Measurements from ENCODE around the gene CD48. TPM values are rescaled to one million over a fixed set of nuclear protein-coding genes. Genes with fewer than 3 reads are reported as not detected.
"Not testable (repeated sequence)": the region's sequence is repeated elsewhere in the genome, so short reads cannot be mapped to it uniquely, and the experiment has no call there.

Gene CD48
- total and polyA plus RNA-seq, 2 donors: 157 to 208 TPM

DNA sequence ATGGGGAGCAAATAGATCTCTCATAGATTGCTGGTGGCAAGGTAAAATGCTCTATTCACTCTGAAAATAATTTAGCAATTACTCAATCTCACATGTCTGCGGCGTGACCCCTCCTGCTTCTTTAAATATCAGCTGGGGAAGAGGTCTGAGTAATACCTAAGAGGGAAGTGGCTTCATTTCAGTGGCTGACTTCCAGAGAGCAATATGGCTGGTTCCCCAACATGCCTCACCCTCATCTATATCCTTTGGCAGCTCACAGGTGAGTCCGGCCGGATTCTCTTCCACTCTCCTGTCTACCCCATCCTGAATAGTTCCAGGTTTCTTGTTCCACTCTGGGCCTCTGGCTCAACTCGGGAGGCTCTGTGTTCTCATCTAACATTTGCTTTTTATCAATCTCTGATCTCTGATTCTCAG is 27.5 kb upstream of the CD48 start, which contains the start of gene SLAMF7:
TSS of gene SLAMF7 (plus strand) at position 150 of the 414 bp plus-strand sequence. CDS start at position 205, 55 bp downstream.
- Histone ChIP-seq H3K27me3 (ENCODE audit: control insufficient read depth in 2 of 2, insufficient read depth in 1 of 2, low read length in 1 of 2) (no peaks in the 10 kb centered on the region), H3K36me3 (ENCODE audit: control insufficient read depth in 2 of 2, insufficient read depth in 2 of 2, low read length in 1 of 2) (no peaks in the 10 kb centered on the region), H3K4me1 (ENCODE audit: control insufficient read depth in 2 of 2, insufficient read depth in 2 of 2, low read length in 2 of 2) (peaks cover 20 to 23% of the 10 kb centered on the region in 2 donors), H3K27ac (ENCODE audit: low read depth in 1 of 2, low read length in 1 of 2) (no peak within 1 kb of the TSS), H3K9me3 (ENCODE audit: control insufficient read depth in 2 of 2, insufficient read depth in 1 of 2, low read length in 1 of 2) (peaks cover 0 to 4% of the 10 kb centered on the region in 2 donors), H3K4me3 (ENCODE audit: low read length in 2 of 2) (peak within 1 kb of the TSS in 1 of 2 donors; percentile 4)
- DNase-seq (ENCODE audit: low read depth in 6 of 9, low spot score in 9 of 9): no peak
- 85% methylated on average over 5 of the region's 5 CpGs for WGBS

DNA sequence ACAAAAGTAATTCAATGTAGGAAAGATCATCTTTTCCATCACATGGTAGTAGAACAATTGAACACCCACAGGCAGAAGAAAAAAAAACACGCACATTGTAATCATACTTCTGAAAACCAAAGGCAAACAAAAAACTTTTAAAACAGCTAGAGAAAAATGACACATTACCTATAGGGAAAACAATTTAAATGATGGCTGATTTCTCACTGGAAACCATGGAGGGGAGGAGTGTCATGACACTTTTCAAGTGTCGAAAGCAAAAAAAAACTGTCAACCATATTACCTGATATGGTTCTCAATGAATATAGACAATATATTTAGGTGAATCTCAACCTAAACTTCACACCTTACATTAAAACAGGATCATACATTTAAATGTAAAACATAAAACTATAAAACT is 26.6 kb upstream of the CD48 start:
- peaks cover 12 to 14% of the 10 kb centered on the region in 2 donors for H3K4me1 ChIP-seq (ENCODE audit: control insufficient read depth in 2 of 2, insufficient read depth in 2 of 2, low read length in 2 of 2)
- 97% methylated on average over 2 of the region's 2 CpGs for WGBS
- no peak for DNase-seq (ENCODE audit: low read depth in 6 of 9, low spot score in 9 of 9)
- no peak overlapping the region for H3K4me3 ChIP-seq (ENCODE audit: low read length in 2 of 2)
- no peaks in the 10 kb centered on the region for H3K36me3 ChIP-seq (ENCODE audit: control insufficient read depth in 2 of 2, insufficient read depth in 2 of 2, low read length in 1 of 2)
- H3K9me3 ChIP-seq (ENCODE audit: control insufficient read depth in 2 of 2, insufficient read depth in 1 of 2, low read length in 1 of 2): peaks cover 0 to 4% of the 10 kb centered on the region in 2 donors
- H3K27ac ChIP-seq (ENCODE audit: low read depth in 1 of 2, low read length in 1 of 2): no peak overlapping the region
- no peaks in the 10 kb centered on the region for H3K27me3 ChIP-seq (ENCODE audit: control insufficient read depth in 2 of 2, insufficient read depth in 1 of 2, low read length in 1 of 2)

DNA sequence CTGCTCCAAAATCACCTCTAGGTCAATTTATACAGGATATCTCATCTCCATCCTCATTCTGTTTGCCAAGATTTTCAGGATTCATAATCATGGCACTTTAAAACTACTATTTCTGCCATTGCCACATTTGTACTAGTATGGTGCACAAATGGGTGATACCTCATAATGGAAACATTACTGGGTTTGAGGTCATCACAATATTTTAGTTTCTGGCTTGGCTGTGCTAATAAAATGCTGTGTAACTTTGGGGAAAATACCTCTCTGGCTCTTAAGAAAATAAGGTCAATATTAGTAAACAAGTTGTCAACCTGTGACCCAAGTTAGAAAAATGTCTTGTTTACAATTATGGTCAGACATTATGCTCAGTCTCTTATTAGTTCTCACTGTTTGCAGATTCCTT is 22.7 kb upstream of the CD48 start:
- H3K27ac ChIP-seq (ENCODE audit: low read depth in 1 of 2, low read length in 1 of 2): no peak overlapping the region
- H3K9me3 ChIP-seq (ENCODE audit: control insufficient read depth in 2 of 2, insufficient read depth in 1 of 2, low read length in 1 of 2): peaks cover 0 to 4% of the 10 kb centered on the region in 2 donors
- DNase-seq (ENCODE audit: low read depth in 6 of 9, low spot score in 9 of 9): no peak

DNA sequence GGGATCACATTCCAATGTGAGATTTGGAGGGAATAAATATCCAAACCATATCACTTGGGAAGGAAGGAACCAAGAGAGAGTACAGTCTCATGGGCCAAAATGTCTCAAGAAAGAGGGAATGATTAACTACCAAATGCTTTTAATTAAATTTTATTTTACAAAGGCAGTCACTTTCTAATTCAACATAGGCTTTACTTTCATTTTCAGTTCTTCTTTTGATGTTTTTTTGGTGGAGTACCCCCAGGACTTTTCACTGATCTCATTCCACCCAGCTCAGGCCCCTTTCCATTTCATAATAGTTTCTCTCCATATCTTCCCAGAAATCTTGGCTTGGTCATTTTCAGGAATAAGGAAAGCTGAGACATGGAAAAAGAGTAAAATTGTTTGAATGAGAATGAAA is 22.3 kb upstream of the CD48 start:
- Histone ChIP-seq H3K27ac (ENCODE audit: low read depth in 1 of 2, low read length in 1 of 2) (no peak overlapping the region), H3K4me3 (ENCODE audit: low read length in 2 of 2) (no peak overlapping the region), H3K36me3 (ENCODE audit: control insufficient read depth in 2 of 2, insufficient read depth in 2 of 2, low read length in 1 of 2) (no peaks in the 10 kb centered on the region), H3K4me1 (ENCODE audit: control insufficient read depth in 2 of 2, insufficient read depth in 2 of 2, low read length in 2 of 2) (no peaks in the 10 kb centered on the region), H3K27me3 (ENCODE audit: control insufficient read depth in 2 of 2, insufficient read depth in 1 of 2, low read length in 1 of 2) (no peaks in the 10 kb centered on the region), H3K9me3 (ENCODE audit: control insufficient read depth in 2 of 2, insufficient read depth in 1 of 2, low read length in 1 of 2) (peaks cover 0 to 4% of the 10 kb centered on the region in 2 donors)
- no peak for DNase-seq (ENCODE audit: low read depth in 6 of 9, low spot score in 9 of 9)

More for the DNA sequence above, 22.7 kb upstream of the CD48 start:
- H3K4me1 ChIP-seq (ENCODE audit: control insufficient read depth in 2 of 2, insufficient read depth in 2 of 2, low read length in 2 of 2): no peaks in the 10 kb centered on the region
- H3K4me3 ChIP-seq (ENCODE audit: low read length in 2 of 2): no peak overlapping the region
- H3K27me3 ChIP-seq (ENCODE audit: control insufficient read depth in 2 of 2, insufficient read depth in 1 of 2, low read length in 1 of 2): no peaks in the 10 kb centered on the region
- no peaks in the 10 kb centered on the region for H3K36me3 ChIP-seq (ENCODE audit: control insufficient read depth in 2 of 2, insufficient read depth in 2 of 2, low read length in 1 of 2)

DNA sequence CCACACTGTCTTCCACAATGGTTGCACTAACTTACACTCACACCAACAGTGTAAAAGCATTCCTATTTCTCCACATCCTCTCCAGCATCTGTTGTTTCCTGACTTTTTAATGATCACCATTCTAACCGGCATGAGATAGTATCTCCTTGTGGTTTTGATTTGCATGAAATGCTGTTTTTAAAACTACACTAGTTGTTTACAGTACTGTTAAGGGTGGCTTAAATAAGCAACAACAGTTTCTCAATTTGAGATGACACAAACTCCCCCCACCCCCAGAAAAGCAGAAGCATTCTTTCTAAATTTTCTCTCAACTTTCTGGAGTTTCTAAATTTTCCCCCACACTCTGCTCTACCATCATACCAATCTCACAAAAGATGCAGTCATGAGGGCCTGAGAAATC is 20.4 kb upstream of the CD48 start:
- Histone ChIP-seq H3K4me3 (ENCODE audit: low read length in 2 of 2) (no peak overlapping the region), H3K9me3 (ENCODE audit: control insufficient read depth in 2 of 2, insufficient read depth in 1 of 2, low read length in 1 of 2) (no peaks in the 10 kb centered on the region), H3K27ac (ENCODE audit: low read depth in 1 of 2, low read length in 1 of 2) (no peak overlapping the region), H3K36me3 (ENCODE audit: control insufficient read depth in 2 of 2, insufficient read depth in 2 of 2, low read length in 1 of 2) (no peaks in the 10 kb centered on the region), H3K27me3 (ENCODE audit: control insufficient read depth in 2 of 2, insufficient read depth in 1 of 2, low read length in 1 of 2) (no peaks in the 10 kb centered on the region), H3K4me1 (ENCODE audit: control insufficient read depth in 2 of 2, insufficient read depth in 2 of 2, low read length in 2 of 2) (peaks cover 0 to 2% of the 10 kb centered on the region in 2 donors)
- DNase-seq (ENCODE audit: low read depth in 6 of 9, low spot score in 9 of 9): no peak
- WGBS: 32% methylated on average over 1 of the region's 1 CpG

DNA sequence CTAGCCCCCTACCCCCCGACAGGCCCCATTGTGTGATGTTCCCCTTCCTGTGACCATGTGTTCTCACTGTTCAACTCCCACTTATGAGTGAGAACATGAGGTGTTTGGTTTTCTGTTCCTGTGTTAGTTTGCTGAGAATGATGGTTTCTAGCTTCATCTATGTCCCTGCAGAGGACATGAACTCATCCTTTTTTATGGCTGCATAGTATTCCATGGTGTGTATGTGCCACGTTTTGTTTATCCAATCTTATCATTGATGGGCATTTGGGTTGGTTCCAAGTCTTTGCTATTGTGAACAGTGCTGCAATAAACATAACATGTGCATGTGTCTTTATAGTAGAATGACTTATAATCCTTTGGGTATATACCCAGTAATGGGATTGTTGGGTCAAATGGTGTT is 19.9 kb upstream of the CD48 start:
- not testable (repeated sequence) for H3K27ac ChIP-seq (ENCODE audit: low read depth in 1 of 2, low read length in 1 of 2); H3K9me3 ChIP-seq (ENCODE audit: control insufficient read depth in 2 of 2, insufficient read depth in 1 of 2, low read length in 1 of 2); H3K4me1 ChIP-seq (ENCODE audit: control insufficient read depth in 2 of 2, insufficient read depth in 2 of 2, low read length in 2 of 2); DNase-seq (ENCODE audit: low read depth in 6 of 9, low spot score in 9 of 9); H3K4me3 ChIP-seq (ENCODE audit: low read length in 2 of 2); H3K27me3 ChIP-seq (ENCODE audit: control insufficient read depth in 2 of 2, insufficient read depth in 1 of 2, low read length in 1 of 2); H3K36me3 ChIP-seq (ENCODE audit: control insufficient read depth in 2 of 2, insufficient read depth in 2 of 2, low read length in 1 of 2)
- WGBS: 96% methylated on average over 2 of the region's 2 CpGs

DNA sequence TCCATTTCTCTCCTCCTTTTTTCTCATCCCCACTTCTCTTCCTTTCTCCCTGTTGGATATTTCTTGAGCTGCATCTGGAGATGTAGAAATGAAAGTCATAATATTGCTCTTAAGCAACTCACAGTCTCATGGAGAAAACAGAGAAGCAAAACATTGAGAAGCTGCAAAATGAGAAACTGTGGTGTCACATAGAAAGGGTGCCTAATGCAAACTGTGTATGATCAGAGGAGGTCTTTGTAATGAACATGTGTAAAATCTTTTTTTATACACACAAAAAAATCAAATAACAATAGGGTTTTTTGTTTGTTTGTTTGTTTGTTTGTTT is 15.7 kb upstream of the CD48 start:
- H3K4me3 ChIP-seq (ENCODE audit: low read length in 2 of 2): no peak overlapping the region
- no peaks in the 10 kb centered on the region for H3K27me3 ChIP-seq (ENCODE audit: control insufficient read depth in 2 of 2, insufficient read depth in 1 of 2, low read length in 1 of 2)
- no peaks in the 10 kb centered on the region for H3K36me3 ChIP-seq (ENCODE audit: control insufficient read depth in 2 of 2, insufficient read depth in 2 of 2, low read length in 1 of 2)
- no peak overlapping the region for H3K27ac ChIP-seq (ENCODE audit: low read depth in 1 of 2, low read length in 1 of 2)
- peaks cover 11 to 43% of the 10 kb centered on the region in 2 donors for H3K4me1 ChIP-seq (ENCODE audit: control insufficient read depth in 2 of 2, insufficient read depth in 2 of 2, low read length in 2 of 2)
- no peak for DNase-seq (ENCODE audit: low read depth in 6 of 9, low spot score in 9 of 9)
- H3K9me3 ChIP-seq (ENCODE audit: control insufficient read depth in 2 of 2, insufficient read depth in 1 of 2, low read length in 1 of 2): no peaks in the 10 kb centered on the region

DNA sequence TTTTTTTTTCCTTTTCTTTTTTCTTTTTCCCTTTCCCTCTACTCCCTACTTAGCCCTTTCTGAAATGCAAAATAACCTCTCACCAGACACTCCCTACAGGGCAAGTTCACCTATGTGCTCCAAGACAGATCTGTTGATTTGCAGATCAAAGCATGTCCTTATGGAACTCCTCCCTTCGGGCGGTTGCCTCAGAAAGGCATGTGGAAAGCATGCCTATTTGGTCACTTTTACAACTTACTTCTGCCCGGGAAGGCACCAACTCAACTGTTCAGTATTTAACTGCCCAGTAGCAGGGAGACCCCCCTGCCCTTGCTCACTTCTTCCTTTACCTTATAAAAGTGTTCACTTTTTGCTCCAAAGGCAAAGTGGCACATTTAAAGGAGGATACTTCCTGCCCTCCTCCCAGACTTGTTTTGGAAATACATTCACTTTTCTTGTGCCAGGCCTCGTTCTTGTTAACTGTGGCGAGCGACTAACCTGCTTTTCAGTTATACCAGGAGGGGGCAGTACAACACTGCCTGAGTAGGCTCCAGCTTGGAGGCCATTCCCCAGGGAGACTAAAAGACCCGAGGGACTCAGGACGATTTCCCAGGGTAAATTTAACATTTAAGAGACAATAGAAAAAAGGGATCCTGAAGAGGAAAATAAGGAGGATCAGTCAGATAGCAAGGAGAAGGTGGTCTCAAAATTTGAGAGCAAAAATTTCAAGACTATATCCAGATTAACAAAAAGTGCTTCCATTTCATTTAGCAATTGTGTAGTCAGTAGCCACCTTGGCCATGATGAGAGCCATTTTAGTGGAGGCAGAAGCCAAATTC is 15.1 kb upstream of the CD48 start:
- H3K27ac ChIP-seq (ENCODE audit: low read depth in 1 of 2, low read length in 1 of 2): no peak overlapping the region

DNA sequence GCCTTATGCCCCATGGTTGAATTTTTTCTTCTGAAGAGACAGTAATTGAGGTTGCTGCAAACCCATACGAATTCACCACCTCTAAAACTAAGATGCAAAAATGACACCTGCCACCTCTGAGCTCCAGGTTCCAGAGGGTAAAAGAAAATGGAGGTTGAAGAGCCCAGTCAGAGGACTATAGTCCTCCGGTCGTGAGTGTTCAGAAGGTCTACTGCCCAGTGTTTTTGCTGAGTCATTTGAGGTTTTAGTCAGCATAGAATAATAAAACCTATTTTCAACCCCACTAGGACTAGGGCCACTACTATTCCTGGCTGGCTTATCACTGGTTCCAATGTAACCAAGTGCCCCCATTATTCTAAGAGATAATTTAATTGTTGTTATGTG is 14.5 kb upstream of the CD48 start:
- no peak for DNase-seq (ENCODE audit: low read depth in 6 of 9, low spot score in 9 of 9)
- no peak overlapping the region for H3K27ac ChIP-seq (ENCODE audit: low read depth in 1 of 2, low read length in 1 of 2)
- H3K36me3 ChIP-seq (ENCODE audit: control insufficient read depth in 2 of 2, insufficient read depth in 2 of 2, low read length in 1 of 2): no peaks in the 10 kb centered on the region
- no peaks in the 10 kb centered on the region for H3K9me3 ChIP-seq (ENCODE audit: control insufficient read depth in 2 of 2, insufficient read depth in 1 of 2, low read length in 1 of 2)
- no peak overlapping the region for H3K4me3 ChIP-seq (ENCODE audit: low read length in 2 of 2)
- 73% methylated on average over 3 of the region's 3 CpGs for WGBS
- H3K4me1 ChIP-seq (ENCODE audit: control insufficient read depth in 2 of 2, insufficient read depth in 2 of 2, low read length in 2 of 2): peaks cover 11 to 43% of the 10 kb centered on the region in 2 donors
- no peaks in the 10 kb centered on the region for H3K27me3 ChIP-seq (ENCODE audit: control insufficient read depth in 2 of 2, insufficient read depth in 1 of 2, low read length in 1 of 2)

More for the DNA sequence above, 15.1 kb upstream of the CD48 start:
- H3K4me3 ChIP-seq (ENCODE audit: low read length in 2 of 2): no peak overlapping the region
- peaks cover 11 to 43% of the 10 kb centered on the region in 2 donors for H3K4me1 ChIP-seq (ENCODE audit: control insufficient read depth in 2 of 2, insufficient read depth in 2 of 2, low read length in 2 of 2)
- no peaks in the 10 kb centered on the region for H3K36me3 ChIP-seq (ENCODE audit: control insufficient read depth in 2 of 2, insufficient read depth in 2 of 2, low read length in 1 of 2)
- no peaks in the 10 kb centered on the region for H3K9me3 ChIP-seq (ENCODE audit: control insufficient read depth in 2 of 2, insufficient read depth in 1 of 2, low read length in 1 of 2)
- H3K27me3 ChIP-seq (ENCODE audit: control insufficient read depth in 2 of 2, insufficient read depth in 1 of 2, low read length in 1 of 2): no peaks in the 10 kb centered on the region
- WGBS: 32% methylated on average over 8 of the region's 8 CpGs
- DNase-seq (ENCODE audit: low read depth in 6 of 9, low spot score in 9 of 9): peak in 4 of 9 donors; percentile 71 to 89 (median 78)
